ENCODE data around the gene CLOCK. TPM values are rescaled to one million over a fixed set of nuclear protein-coding genes. Genes with fewer than 3 reads are reported as not detected.
A peak's percentile ranks its signal among the peaks of the same experiment; 100 is the strongest.

The CLOCK gene
- total and polyA plus RNA-seq, 9 of the 15 experiments (the other 6 are each of a cell fraction or from before 2014, with no cell fraction given) = 3.7 to 14.4 (median 9.4) TPM

GRCh38 chr4:55381502-55381901 is 165.2 kb downstream of the CLOCK start:
- no peak overlapping the region for H3K4me3 ChIP-seq
- intact Hi-C loops (cut with micrococcal nuclease) = no loop called here
- TF ChIP-seq SMAD2 (IDR thresholded peaks at IDR 0.05; ENCODE audit: low read depth, low read length) (no peak), ARNT (IDR thresholded peaks at IDR 0.05) (no peak), ZNF77 (CRISPR knock-in tag; IDR thresholded peaks at IDR 0.05) (no peak), CBFA2T3 (IDR thresholded peaks at IDR 0.05) (peak; percentile 55; the same call in 1 of the 2 replicates), NRF1 (conservative IDR thresholded peaks at IDR 0.05 in 1 of 2, IDR thresholded peaks at IDR 0.05 in 1 of 2) (peak in 1 of 2 experiments; percentile 35; a peak in 1 of 4 replicates), E2F4 (CRISPR knock-in tag; IDR thresholded peaks at IDR 0.05; ENCODE audit: low read depth) (no peak), ZNF212 (CRISPR knock-in tag; IDR thresholded peaks at IDR 0.05) (no peak), CBFA2T2 (conservative IDR thresholded peaks at IDR 0.05) (0 out of 2 replicates have a peak, but pooled peaks have one; percentile 7), HDAC1 (IDR thresholded peaks at IDR 0.05) (peak in 1 of 2 experiments; percentile 38; a peak in 1 of 4 replicates), L3MBTL2 (IDR thresholded peaks at IDR 0.05) (0 out of 2 replicates have a peak, but pooled peaks have one; percentile 17), POLR2G (IDR thresholded peaks at IDR 0.05; ENCODE audit: low read depth, low read length) (no peak), ZNF785 (CRISPR knock-in tag; IDR thresholded peaks at IDR 0.05) (no peak), BHLHE40 (IDR thresholded peaks at IDR 0.05; ENCODE audit: low read length) (no peak), E2F8 (IDR thresholded peaks at IDR 0.05; ENCODE audit: low read depth, partially characterized antibody) (no peak), HNRNPUL1 (IDR thresholded peaks at IDR 0.05; ENCODE audit: low read length) (no peak), RAD21 (CRISPR knock-in tag; conservative IDR thresholded peaks at IDR 0.05 in 1 of 2, IDR thresholded peaks at IDR 0.05 in 1 of 2) (no peak), DDX20 (tag; IDR thresholded peaks at IDR 0.05; ENCODE audit: low read depth) (no peak), HMGXB4 (CRISPR knock-in tag; IDR thresholded peaks at IDR 0.05) (no peak), SP2 (IDR thresholded peaks at IDR 0.05; ENCODE audit: extremely low read depth, low read depth, low read length, poor library complexity, severe bottlenecking) (no peak), MCM7 (IDR thresholded peaks at IDR 0.05) (no peak)

More at GRCh38 chr4:55381502-55381901, 165.2 kb downstream of the CLOCK start:
- no peaks in the 10 kb centered on the region for H3K79me2 ChIP-seq (ENCODE audit: control insufficient read depth, insufficient read depth, low read length)
- H3K27ac ChIP-seq (ENCODE audit: extremely low read depth, low read depth, low read length) = no peak overlapping the region
- H3K9me1 ChIP-seq (ENCODE audit: control insufficient read depth, insufficient read depth, low read length) = no peaks in the 10 kb centered on the region
- H3K4me2 ChIP-seq (ENCODE audit: insufficient read depth, low read length) = no peak overlapping the region
- in situ Hi-C loops (cut with MboI) = no loop called here
- H3K4me1 ChIP-seq (replicated peaks in 1 of 2; ENCODE audit: control insufficient read depth in 2 of 2, insufficient read depth in 2 of 2, low read length in 2 of 2) = peaks cover 14 to 28% of the 10 kb centered on the region in 2 experiments
- no peaks in the 10 kb centered on the region for H4K20me1 ChIP-seq (replicated peaks; ENCODE audit: control insufficient read depth, insufficient read depth, low read length)
- FAIRE-seq (no peak), DNase-seq (ENCODE audit: extremely low read depth in 1 of 4, low spot score in 3 of 4) (no peak), ATAC-seq (peak; percentile 10)
- H3K9ac ChIP-seq (ENCODE audit: insufficient read depth in 1 of 2, low read depth in 2 of 2, low read length in 2 of 2) = peak overlapping the region in 1 of 2 experiments; percentile 40; a peak in 1 of 4 replicates
- WGBS (ENCODE audit: insufficient coverage, low coverage, missing lambda C conversion rate) = 69% methylated on average over 7 of the region's 7 CpGs
- H2AFZ ChIP-seq (ENCODE audit: low read depth, low read length) = peak overlapping the region; percentile 66
- H3K27me3 ChIP-seq (ENCODE audit: control insufficient read depth in 2 of 2, insufficient read depth in 2 of 2, low read length in 2 of 2) = no peaks in the 10 kb centered on the region
- H3K36me3 ChIP-seq (ENCODE audit: control insufficient read depth, insufficient read depth, low read length) = no peaks in the 10 kb centered on the region; the same call in 2 of the 3 replicates
- CTCF ChIA-PET (ENCODE audit: low intra/inter-chr PET ratio) = no interaction called here
- POLR2A ChIA-PET = interaction anchor here (0.8 kb wide), 1 partner anchor 32 kb away, joined by 5 read pairs; no protein-coding TSS in a partner anchor
- BruUV-seq (replicated peaks) = no TSS peak
- no peaks in the 10 kb centered on the region for H3K9me3 ChIP-seq (replicated peaks; ENCODE audit: control insufficient read depth, insufficient read depth, low read depth, low read length)

Measured in K562 (cell line).